Mucosa of gallbladder (tissue), 1 donor: ENCODE data around the gene NAA40. TPM values are rescaled to one million over a fixed set of nuclear protein-coding genes. Genes with fewer than 3 reads are reported as not detected.

Source experiments
- DNase-seq: peaks from one replicate; pipeline ENCODE4 v3.0.0-alpha.2; 2020; ENCODE audit warnings: low spot score
- total RNA-seq: library from RNA; stranded (reverse); gene quantifications from one replicate; pipeline ENCODE4 v1.2.1, GENCODE V29; 2021
- donor health status: DM: no; HTN: no; CAD: no.

The NAA40 gene
- total RNA-seq, 1 donor from 2014 or later: 26.2 TPM

GRCh38 chr11:63986932-63987513 is 48.2 kb downstream of the NAA40 start:
- no peak for DNase-seq

- DNase-seq: no peak
Measured at GRCh38 chr11:63991558-63991957, 52.8 kb downstream of the NAA40 start.

- no peak for DNase-seq
Measured at GRCh38 chr11:63993100-63993499, 54.3 kb downstream of the NAA40 start.

- no peak for DNase-seq
Measured at GRCh38 chr11:63993993-63994392, 55.2 kb downstream of the NAA40 start.

DNA sequence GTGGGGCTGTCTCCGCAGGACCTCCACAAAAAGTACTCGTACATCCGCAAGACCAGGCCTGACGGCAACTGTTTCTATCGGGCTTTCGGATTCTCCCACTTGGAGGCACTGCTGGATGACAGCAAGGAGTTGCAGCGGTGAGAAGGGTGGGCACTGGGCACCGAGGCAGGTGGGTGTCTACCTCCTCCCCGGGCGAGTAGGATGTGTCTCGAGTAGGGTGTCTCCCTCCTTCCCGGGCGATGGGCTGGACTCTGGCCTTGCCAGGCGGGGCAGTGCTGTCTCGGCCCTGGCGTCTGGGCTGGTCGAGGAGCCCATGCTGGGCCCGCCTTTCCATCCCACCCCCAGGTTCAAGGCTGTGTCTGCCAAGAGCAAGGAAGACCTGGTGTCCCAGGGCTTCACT is 57.7 kb downstream of the NAA40 start:
- no peak for DNase-seq

DNA sequence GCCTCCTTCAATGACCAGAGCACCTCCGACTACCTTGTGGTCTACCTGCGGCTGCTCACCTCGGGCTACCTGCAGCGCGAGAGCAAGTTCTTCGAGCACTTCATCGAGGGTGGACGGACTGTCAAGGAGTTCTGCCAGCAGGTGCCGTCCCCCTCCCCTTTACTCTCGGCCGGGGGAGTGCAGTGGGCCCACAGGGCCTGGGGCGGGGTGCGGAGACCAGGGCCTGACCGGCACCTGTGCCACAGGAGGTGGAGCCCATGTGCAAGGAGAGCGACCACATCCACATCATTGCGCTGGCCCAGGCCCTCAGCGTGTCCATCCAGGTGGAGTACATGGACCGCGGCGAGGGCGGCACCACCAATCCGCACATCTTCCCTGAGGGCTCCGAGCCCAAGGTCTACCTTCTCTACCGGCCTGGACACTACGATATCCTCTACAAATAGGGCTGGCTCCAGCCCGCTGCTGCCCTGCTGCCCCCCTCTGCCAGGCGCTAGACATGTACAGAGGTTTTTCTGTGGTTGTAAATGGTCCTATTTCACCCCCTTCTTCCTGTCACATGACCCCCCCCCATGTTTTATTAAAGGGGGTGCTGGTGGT is 58.4 kb downstream of the NAA40 start:
- DNase-seq: no peak

DNA sequence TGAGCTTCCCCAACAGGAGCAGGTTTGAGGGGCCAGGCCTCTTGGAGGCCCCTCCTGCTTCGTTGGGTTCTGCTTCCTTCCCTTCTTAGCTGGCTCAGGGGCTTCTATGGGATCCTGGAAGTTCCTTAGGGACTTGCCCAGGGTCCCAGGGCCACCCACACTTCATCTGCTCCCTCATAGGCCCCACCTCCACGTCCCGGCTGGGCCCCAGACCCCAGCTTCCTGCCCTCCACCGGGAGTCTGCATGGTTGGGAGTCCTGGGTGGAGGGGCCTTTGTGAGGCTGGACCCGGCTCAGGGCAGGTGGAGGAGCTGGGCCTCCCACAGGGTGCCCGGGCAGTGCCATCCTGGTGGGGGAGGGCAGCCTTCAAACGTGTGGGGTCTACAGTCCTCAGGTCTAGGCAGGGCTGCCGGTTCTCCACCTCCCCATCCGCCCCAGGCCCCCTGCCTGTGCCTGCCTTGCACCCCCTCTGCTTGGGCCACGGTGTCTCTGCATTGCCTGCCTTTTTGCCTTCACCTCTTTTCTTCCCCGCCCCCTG is 59.1 kb downstream of the NAA40 start:
- no peak for DNase-seq

DNA sequence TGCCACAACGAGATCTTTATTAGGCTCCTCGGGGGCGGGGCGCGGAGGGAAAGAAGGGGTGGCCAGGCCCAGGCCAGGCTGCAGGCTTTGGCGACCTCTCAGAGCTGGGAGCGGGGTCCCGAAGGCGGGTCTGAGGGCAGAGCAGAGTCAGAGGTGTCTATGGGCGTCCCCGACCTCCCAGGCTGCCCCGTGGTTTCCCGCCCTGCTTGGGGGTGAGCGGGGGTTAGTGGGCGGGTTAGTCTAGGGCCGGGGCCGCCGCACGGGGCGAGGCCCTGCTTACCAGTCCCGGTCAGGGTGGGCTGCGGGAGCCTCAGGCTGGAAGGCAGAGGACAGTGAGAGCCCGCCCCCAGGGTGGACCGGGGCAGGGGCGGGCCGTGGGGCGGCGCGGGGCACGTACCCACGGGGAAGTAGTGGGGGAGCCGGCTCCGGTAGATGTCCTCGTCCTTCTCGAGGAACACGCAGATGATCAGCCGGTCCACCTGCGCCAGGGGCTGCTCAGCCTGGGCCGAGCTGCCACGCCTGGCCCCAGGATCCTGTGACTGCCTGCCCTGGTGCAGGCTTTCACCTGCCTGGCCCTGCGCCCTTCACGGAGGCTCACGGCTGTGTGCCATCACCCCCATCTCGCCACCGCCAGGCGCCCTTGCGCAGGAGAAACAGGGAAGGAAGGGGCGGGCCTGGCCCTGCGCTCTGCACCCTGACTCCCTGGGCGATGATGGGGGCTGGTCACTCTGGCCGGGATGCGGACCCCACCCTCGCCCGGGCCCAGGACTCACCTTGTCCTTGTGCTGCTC is 60.0 kb downstream of the NAA40 start:
- DNase-seq: no peak

DNA sequence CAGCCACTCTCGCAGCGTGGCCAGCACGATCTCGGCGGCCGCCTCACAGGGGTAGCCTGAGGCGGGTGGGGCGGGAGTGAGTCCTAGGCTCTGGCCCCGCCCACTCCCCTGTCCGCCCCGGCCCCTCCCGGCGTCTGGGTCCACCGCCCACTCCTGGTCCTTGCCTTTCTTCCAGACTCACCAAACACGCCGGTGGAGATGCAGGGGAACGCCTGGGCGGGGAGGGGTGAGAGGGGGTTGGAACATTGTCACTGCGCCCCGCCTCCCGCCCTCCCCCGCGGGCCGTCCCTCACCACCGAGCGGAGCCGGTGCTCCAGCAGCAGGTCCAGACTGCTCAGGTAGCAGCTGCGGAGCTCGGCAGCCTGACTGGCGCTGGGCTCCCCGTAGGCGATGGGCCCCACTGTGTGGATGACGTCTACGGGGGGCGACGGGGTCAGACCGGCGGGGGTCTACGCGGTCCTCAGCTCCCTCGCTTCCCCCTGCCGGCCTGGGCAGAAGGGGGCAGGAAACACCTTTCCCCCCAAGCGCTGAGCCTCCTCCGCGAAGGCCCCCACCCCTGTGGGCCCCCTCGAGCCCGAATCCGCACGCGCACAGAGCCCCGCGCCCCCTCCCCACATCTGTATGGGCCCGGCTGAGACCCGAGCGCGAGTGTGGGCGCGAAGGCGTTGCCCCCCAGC is 60.7 kb downstream of the NAA40 start:
- DNase-seq: peak; percentile 69

DNA sequence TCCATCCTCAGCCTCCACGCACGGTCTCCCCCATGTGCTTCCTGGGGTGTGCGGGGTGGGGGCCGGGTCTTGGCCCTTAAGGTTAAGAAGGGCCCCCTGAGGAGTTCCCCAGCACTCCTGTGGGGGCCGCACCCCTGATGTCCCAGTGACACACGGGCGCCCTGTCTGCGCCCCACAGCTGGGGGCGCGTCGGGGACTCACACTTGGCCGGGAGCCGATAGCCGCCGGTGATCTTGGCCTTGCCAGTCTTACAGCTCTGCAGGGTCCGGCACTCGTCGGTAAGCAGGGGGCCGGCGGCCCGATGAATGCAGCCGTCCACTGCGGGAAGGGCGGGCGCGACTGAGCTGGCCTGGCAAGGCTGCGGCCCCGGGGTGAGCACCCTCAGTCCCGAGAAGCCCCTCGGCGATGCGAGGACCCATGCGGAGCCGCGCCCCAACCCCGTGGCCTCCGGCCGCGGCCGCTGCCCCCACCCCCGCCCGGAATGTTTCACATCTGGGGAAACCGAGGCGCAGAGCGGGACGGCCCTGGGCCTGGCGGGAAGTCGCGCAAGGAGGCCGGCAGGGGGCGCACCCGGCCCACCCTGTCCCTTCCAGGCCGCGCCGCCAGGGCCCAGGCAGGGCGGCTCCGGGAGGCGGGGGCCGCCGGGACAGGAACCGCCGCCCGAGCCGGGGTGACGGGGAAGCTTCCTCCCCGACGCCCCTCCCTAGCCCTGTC is 61.4 kb downstream of the NAA40 start:
- peak; percentile 63 for DNase-seq

DNA sequence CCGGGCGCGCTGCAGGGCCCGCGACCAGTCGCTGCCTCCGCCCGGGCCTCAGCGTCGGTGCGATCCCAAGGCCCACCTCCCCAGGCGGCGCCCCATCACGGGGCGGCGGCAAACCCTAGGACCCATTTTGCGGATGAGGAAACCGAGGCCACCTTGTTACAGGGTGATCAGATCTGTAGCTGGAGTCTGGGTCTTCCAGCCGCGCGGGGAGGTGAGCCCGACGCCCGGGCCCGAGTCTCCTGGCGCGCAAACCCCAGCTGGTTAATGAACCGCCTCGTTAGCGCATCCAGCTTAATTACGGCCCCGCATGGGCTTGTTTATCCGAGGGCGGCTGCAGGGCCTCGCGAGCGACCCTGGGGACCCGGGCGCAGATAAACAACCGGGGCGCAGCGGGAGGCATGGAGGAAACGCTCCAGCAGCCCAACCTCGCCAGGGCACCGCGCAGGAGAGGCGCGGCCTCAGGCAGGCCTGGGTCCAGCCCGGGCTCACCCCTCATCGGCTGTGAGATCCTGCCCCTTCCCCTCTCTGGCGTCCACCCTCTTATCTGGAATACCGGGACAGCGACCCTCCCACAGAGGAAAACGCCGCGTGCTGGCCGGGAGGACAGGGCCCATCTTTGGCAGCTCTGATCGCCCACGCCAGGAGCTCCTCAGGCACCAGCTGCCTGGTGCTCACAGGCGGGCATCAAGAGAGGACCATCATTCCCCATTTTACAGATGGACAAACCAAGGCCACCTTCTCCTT is 62.1 kb downstream of the NAA40 start:
- DNase-seq: no peak

DNA sequence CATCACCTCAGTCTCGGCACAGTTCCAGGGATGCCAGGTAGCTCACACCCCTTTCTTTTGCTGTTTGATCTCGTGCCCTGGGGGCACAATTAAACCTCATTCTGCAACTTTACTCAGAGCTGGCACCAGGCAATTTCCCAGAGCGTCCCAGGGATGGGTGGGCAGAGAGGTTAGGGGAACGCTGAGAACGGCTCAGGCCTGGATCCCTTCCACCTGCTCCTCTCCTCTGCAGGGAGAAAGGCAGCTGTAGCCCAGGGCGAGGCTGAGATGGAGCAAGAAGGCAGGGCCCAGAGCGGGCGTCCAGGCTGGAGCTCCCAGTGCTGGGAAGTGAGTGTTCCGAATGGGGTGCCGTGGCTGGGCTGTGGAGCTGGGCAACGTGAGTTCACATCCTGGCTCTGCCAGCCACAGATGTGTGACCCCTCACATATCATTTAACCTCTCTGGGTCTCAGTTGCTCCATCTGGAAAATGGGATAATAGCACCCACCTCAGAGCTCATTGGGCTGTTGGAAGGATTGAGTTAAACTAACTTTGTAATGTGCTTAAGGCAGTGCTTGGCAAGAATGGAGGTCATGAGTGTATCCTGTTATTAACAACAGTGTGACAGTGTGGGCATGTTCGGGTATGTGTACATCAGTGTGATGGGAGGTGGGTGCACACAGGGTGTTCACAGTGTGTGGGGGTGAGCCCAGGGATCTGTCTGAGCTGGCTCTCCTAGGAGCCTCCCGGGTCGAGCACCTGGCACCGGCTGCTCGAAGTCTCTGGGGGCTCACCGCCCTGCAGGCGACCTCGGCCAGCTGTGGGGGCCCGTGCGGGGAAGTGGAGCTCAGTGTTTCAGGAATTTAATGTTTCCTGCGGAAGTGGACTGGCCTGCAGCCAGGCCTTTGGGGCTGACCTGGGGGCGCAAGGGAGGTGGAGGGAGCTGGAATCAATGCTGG is 63.0 kb downstream of the NAA40 start:
- no peak for DNase-seq

DNA sequence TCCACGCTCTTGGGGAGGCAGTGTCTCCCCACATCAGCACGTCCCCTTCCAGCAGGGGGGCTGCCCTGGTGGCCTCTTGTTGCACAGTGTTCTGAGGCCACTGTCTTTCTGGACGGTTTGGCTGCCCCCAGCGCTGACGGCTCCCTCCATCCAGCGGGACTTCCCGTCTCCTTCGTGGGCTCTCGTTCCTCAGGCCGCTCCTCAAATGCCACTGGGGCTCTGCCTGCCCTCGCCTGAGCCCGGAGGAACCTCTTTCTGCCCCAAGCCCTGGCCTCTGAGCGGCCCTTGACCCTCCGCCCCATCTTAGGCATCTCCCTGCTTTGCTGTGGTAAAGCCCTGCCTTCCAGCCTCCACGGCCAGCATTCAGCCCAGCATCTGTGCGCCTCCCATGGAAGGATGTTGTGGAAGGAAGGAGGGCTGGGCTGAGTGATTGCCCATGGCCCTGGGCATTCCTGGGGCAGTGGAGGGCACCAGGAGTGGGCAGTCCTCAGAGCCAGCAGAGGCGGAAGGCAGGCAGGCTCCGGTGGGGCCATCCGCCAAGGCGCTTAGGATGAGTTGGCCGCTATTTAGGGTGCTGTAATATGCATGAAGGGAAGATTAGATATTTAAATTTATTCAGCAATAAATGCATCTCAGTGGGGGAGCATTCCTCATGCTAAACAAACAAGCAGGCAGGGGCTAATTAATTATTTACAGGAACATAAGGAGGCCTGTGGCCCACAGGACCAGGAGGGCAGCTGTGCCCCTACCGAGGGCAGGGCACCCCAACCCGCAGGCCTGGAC is 65.2 kb downstream of the NAA40 start:
- DNase-seq: no peak

DNA sequence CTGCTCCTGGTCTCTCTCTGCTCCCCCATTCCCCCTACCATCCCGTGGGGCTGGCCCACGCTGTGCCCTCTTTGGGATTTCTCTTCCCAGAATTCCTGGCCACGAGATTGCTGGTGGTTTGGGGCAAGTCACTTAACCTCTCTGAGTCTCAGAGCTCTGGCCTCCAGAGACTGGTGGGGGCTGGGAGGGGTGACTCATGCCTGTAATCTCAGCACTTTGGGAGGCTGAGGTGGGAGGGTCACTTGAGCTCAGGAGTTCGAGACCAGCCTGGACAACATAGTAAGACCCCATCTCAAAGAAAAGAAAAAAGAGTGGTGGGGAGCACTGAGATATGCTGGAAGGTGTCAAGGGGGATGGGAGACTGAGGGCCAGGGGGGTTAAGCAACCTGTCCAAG is 65.8 kb downstream of the NAA40 start:
- no peak for DNase-seq

- no peak for DNase-seq
Measured at GRCh38 chr11:64005691-64006090, 66.9 kb downstream of the NAA40 start.

DNA sequence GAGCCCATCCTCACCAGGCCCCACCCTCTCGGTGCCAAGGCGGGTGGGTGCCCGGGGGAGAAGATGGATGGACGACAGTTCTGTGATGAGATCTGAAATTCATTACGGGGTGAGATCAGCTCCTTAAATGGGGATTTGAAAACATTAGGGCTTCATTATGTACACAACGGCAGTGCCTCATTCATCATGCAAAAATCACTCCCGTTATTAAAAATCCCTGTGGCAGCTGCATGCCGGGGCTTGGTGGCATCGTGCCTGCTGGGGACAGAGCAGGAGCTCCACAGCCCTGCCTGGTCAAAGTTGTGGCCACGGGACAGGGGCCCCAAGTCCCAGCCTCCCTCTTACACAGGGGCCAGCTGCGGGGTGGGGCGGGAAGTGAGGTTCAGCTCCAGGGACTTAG is 67.6 kb downstream of the NAA40 start:
- no peak for DNase-seq
